PC-3 (cell line): ENCODE measurements around the gene CUEDC1. TPM values are rescaled to one million over a fixed set of nuclear protein-coding genes. Genes with fewer than 3 reads are reported as not detected.
A peak's percentile ranks its signal among the peaks of the same experiment; 100 is the strongest.

Experiments
- ATAC-seq: fragments of 200-7000 bp; cut with Tn5 transposase; 2 replicates; pipeline ENCODE4 v1.9.1; 2020; ENCODE audit warnings: mild to moderate bottlenecking, moderate library complexity
- BruUV-seq: library from RNA; stranded (reverse); fragments of 400-500 nt; replicated peaks from 2 replicates; lab custom pipeline; 2021; lab: Mats Ljungman, UMichigan
- CTCF ChIA-PET: fragments of 300-600 bp; sonication (Branson Sonifier 250); formaldehyde crosslinking; loops from one replicate; lab custom pipeline; 2022; ENCODE audit warnings: antibody characterized with exemption; lab: Charles Lee
- POLR2A ChIA-PET: fragments of 300-600 bp; sonication (Branson Sonifier 250); formaldehyde crosslinking; loops from one replicate; lab custom pipeline; 2022; ENCODE audit warnings: antibody characterized with exemption; ENCODE audit not compliant: unreplicated experiment; lab: Charles Lee
- DNase-seq: peaks from one replicate; pipeline ENCODE4 v3.0.0-alpha.2; 2015
- H2AFZ ChIP-seq: fragments of 300-600 bp; sonication (generic); 2 replicates; pipeline ENCODE4 v1.6.0; 2016; ENCODE audit warnings: antibody characterized with exemption, low read length
- H3F3A ChIP-seq: fragments of 300-600 bp; sonication (generic); one replicate; pipeline ENCODE4 v1.6.0; 2017; ENCODE audit warnings: antibody characterized with exemption, low read length, control low read depth, mild to moderate bottlenecking; ENCODE audit not compliant: unreplicated experiment
- H3K27ac ChIP-seq: fragments of 300-600 bp; sonication (generic); 2 replicates; pipeline ENCODE4 v1.5.1; 2016; ENCODE audit warnings: mild to moderate bottlenecking, low read length
- H3K27me3 ChIP-seq: fragments of 300-600 bp; sonication (generic); 2 replicates; pipeline ENCODE4 v1.6.1; 2016; ENCODE audit warnings: low read length, mixed read lengths
- H3K36me3 ChIP-seq: fragments of 300-600 bp; sonication (generic); 2 replicates; pipeline ENCODE4 v1.6.1; 2016; ENCODE audit warnings: low read depth, mixed run types, low read length, mixed read lengths
- H3K4me1 ChIP-seq: fragments of 300-600 bp; sonication (generic); 2 replicates; pipeline ENCODE4 v1.5.1; 2016; ENCODE audit warnings: low read length; ENCODE audit not compliant: insufficient read depth
- H3K4me2 ChIP-seq: fragments of 300-600 bp; sonication (generic); 2 replicates; pipeline ENCODE4 v1.6.0; 2016; ENCODE audit warnings: low read length
- H3K4me3 ChIP-seq: fragments of 300-600 bp; sonication (generic); 2 replicates; pipeline ENCODE4 v1.5.1; 2016; ENCODE audit warnings: mild to moderate bottlenecking, low read length, mixed read lengths
- H3K79me2 ChIP-seq: fragments of 300-600 bp; sonication (generic); 2 replicates; pipeline ENCODE4 v1.6.1; 2017; ENCODE audit warnings: low read length, mixed read lengths
- H3K9ac ChIP-seq: fragments of 300-600 bp; sonication (generic); 2 replicates; pipeline ENCODE4 v1.6.0; 2016; ENCODE audit warnings: mild to moderate bottlenecking, low read length
- H3K9me2 ChIP-seq: fragments of 300-600 bp; sonication (generic); replicated peaks from 2 replicates; pipeline ENCODE4 v1.6.1; 2016; ENCODE audit warnings: mixed run types, low read length, mixed read lengths
- H3K9me3 ChIP-seq: fragments of 300-600 bp; sonication (generic); 2 replicates; pipeline ENCODE4 v1.6.1; 2016; ENCODE audit warnings: low read length, mixed read lengths
- H4K20me1 ChIP-seq: fragments of 300-600 bp; sonication (generic); 2 replicates; pipeline ENCODE4 v1.6.1; 2016; ENCODE audit warnings: low read length, mixed read lengths
- CTCF ChIP-seq: fragments of 300-600 bp; sonication (generic); conservative IDR thresholded peaks from 2 replicates; pipeline ENCODE4 v1.5.1; 2017; ENCODE audit warnings: antibody characterized with exemption, low read depth, mild to moderate bottlenecking, low read length
- EZH2 ChIP-seq: fragments of 300-600 bp; sonication (generic); IDR thresholded peaks from one replicate; pipeline ENCODE4 v1.6.1; 2017; ENCODE audit warnings: antibody characterized with exemption, mild to moderate bottlenecking, low read length; ENCODE audit not compliant: unreplicated experiment
- EZH2phosphoT487 ChIP-seq: fragments of 300-600 bp; sonication (generic); IDR thresholded peaks from 2 replicates; pipeline ENCODE4 v1.6.1; 2018; ENCODE audit warnings: mild to moderate bottlenecking, antibody characterized with exemption, low read length, borderline replicate concordance
- intact Hi-C: fragments of 100-400 bp; cut with micrococcal nuclease; formaldehyde crosslinking; loops from 2 replicates; pipeline ENCODE4 v1.9.0; 2023
- total RNA-seq: library from RNA; depleted of rRNA; stranded (reverse); fragments of >200 nt; gene quantifications from 2 replicates; pipeline ENCODE4 v1.2.3, GENCODE V29; 2014

CUEDC1 gene
- total RNA-seq, 1 experiment from 2014 or later: 31.6 TPM

GRCh38 chr17:57890857-57891232 is 64.4 kb downstream of the CUEDC1 start:
- POLR2A ChIA-PET: no interaction called here
- Histone ChIP-seq H3K9me3 (no peaks in the 10 kb centered on the region), H3K27me3 (no peaks in the 10 kb centered on the region), H3K9ac (no peak overlapping the region), H3K79me2 (peaks cover 47% of the 10 kb centered on the region), H3K4me2 (peak overlapping the region; percentile 47), H2AFZ (no peak overlapping the region), H4K20me1 (no peaks in the 10 kb centered on the region), H3K36me3 (no peaks in the 10 kb centered on the region), H3F3A (peaks cover 8% of the 10 kb centered on the region), H3K4me3 (no peak overlapping the region), H3K27ac (peak overlapping the region; percentile 93), H3K9me2 (no peaks in the 10 kb centered on the region), H3K4me1 (peaks cover 61% of the 10 kb centered on the region)
- intact Hi-C loops: loop anchor here (1.0 kb wide), 1 partner anchor 16 kb away; no protein-coding TSS in a partner anchor
- DNase-seq (no peak), ATAC-seq (peak; percentile 3)
- TF ChIP-seq EZH2phosphoT487 (no peak), CTCF (no peak), EZH2 (no peak)
- no TSS peak for BruUV-seq
- CTCF ChIA-PET: interaction anchor here (0.5 to 1.2 kb wide), 5 partner anchors 12 to 100 kb away, joined by 3 to 5 read pairs (median 3); no protein-coding TSS in a partner anchor

- Histone ChIP-seq H3K9me3 (no peaks in the 10 kb centered on the region), H3K4me2 (peak overlapping the region; percentile 47), H3K9me2 (no peaks in the 10 kb centered on the region), H3K4me1 (peaks cover 60% of the 10 kb centered on the region), H3K27ac (peak overlapping the region; percentile 93), H3K27me3 (no peaks in the 10 kb centered on the region), H2AFZ (no peak overlapping the region), H3F3A (peaks cover 8% of the 10 kb centered on the region), H3K36me3 (peaks cover 1% of the 10 kb centered on the region; the same call in 1 of the 2 replicates), H4K20me1 (no peaks in the 10 kb centered on the region), H3K4me3 (no peak overlapping the region), H3K79me2 (peaks cover 41% of the 10 kb centered on the region), H3K9ac (peak overlapping the region; percentile 52)
- CTCF ChIA-PET: interaction anchor here (0.6 to 1.2 kb wide), 4 partner anchors 11 to 96 kb away, joined by 3 to 5 read pairs (median 4); no protein-coding TSS in a partner anchor
- TF ChIP-seq CTCF (no peak), EZH2phosphoT487 (no peak), EZH2 (no peak)
- intact Hi-C loops: loop anchor here (1.0 kb wide), 1 partner anchor 15 kb away; no protein-coding TSS in a partner anchor
- DNase-seq: peak; percentile 98
- POLR2A ChIA-PET: no interaction called here
- no TSS peak for BruUV-seq
- peak; percentile 75 for ATAC-seq
Observed at GRCh38 chr17:57889892-57890856, 65.0 kb downstream of the CUEDC1 start.
